Measurements from ENCODE around the gene FABP1.

The FABP1 gene

GRCh38 chr2:88110830-88111229, 17.0 kb downstream of the FABP1 start:
- DNase-seq = no peak

GRCh38 chr2:88108796-88109195, 19.1 kb downstream of the FABP1 start:
- no peak for DNase-seq

GRCh38 chr2:88100489-88100858, 27.4 kb downstream of the FABP1 start:
- no peak for DNase-seq

- DNase-seq = peak; percentile 1
Observed at GRCh38 chr2:88099798-88100488, 27.9 kb downstream of the FABP1 start.

- DNase-seq = no peak
Observed at GRCh38 chr2:88098558-88098900, 29.3 kb downstream of the FABP1 start.

GRCh38 chr2:88097891-88098557, 29.8 kb downstream of the FABP1 start:
- no peak for DNase-seq

GRCh38 chr2:88097192-88097591, 30.7 kb downstream of the FABP1 start:
- no peak for DNase-seq

- DNase-seq = no peak
Observed at GRCh38 chr2:88096708-88097107, 31.2 kb downstream of the FABP1 start.

- DNase-seq = no peak
Observed at GRCh38 chr2:88095022-88095421, 32.8 kb downstream of the FABP1 start.

GRCh38 chr2:88092773-88093172, 35.1 kb downstream of the FABP1 start:
- DNase-seq = no peak

GRCh38 chr2:88091943-88092342, 35.9 kb downstream of the FABP1 start:
- DNase-seq = no peak

- DNase-seq = no peak
Observed at GRCh38 chr2:88090446-88091283, 37.2 kb downstream of the FABP1 start.

GRCh38 chr2:88088999-88089398, 38.9 kb downstream of the FABP1 start:
- no peak for DNase-seq

- DNase-seq = no peak
Observed at GRCh38 chr2:88087763-88088162, 40.1 kb downstream of the FABP1 start.

- no peak for DNase-seq
Observed at GRCh38 chr2:88087073-88087472, 40.8 kb downstream of the FABP1 start.

GRCh38 chr2:88086401-88086800, 41.5 kb downstream of the FABP1 start:
- no peak for DNase-seq

- DNase-seq = no peak
Observed at GRCh38 chr2:88085602-88086001, 42.3 kb downstream of the FABP1 start.

- DNase-seq = no peak
Observed at GRCh38 chr2:88085099-88085498, 42.8 kb downstream of the FABP1 start.

- no peak for DNase-seq
Observed at GRCh38 chr2:88082781-88083180, 45.1 kb downstream of the FABP1 start.

- no peak for DNase-seq
Observed at GRCh38 chr2:88081924-88082608, 45.8 kb downstream of the FABP1 start.

GRCh38 chr2:88080545-88080944, 47.3 kb downstream of the FABP1 start:
- no peak for DNase-seq

- DNase-seq = no peak
Observed at GRCh38 chr2:88078643-88079172, 49.2 kb downstream of the FABP1 start.

GRCh38 chr2:88077080-88077479, 50.8 kb downstream of the FABP1 start:
- no peak for DNase-seq
